ENCODE results near the gene PGPEP1. TPM values are rescaled to one million over a fixed set of nuclear protein-coding genes. Genes with fewer than 3 reads are reported as not detected.
A peak's percentile ranks its signal among the peaks of the same experiment; 100 is the strongest.

The PGPEP1 gene
- total and polyA plus RNA-seq, 11 donors = 22.5 to 58.6 (median 43.6) TPM

DNA sequence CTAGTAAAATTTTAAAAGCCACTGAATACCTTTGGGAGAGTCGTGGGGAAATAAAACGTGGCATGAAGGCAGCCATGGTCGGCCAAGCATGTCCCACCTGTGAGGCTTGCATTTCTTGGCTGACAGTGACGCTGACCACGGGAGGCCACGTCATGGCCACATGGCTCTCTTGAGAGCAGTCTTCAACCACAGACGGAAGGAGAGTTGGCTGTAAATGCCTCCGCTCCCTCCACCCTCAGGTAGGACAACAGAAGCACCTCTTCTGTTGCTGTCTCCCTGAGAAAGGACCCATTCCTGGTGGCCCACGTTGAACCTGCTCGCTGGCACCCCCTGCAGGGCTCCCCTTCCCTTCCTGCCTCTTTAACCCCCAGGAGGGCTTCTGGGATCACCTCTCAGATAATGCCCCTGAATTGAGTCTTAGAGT, 67.7 kb downstream of the PGPEP1 start:
- H3K27ac ChIP-seq = no peak overlapping the region
- peak in 2 of 5 donors; percentile 41 to 44 for DNase-seq
- WGBS, 4 donors = 54 to 59% (median 56%) methylated on average over 9 to 10 of the region's 10 CpGs
- intact Hi-C loops (cut with DNase I) = loop anchor here in 2 of 10 donors (2.0 to 10.0 kb wide), 2 partner anchors 59 to 153 kb away; a partner anchor contains a TSS
- H3K4me1 ChIP-seq = peaks cover 0 to 4% (median 0%) of the 10 kb centered on the region in 12 donors
- no peak overlapping the region for H3K4me3 ChIP-seq
- no peaks in the 10 kb centered on the region for H3K9me3 ChIP-seq
- TF ChIP-seq POLR2A (IDR thresholded peaks at IDR 0.05) = no peak
- TF ChIP-seq, protein P1, sequence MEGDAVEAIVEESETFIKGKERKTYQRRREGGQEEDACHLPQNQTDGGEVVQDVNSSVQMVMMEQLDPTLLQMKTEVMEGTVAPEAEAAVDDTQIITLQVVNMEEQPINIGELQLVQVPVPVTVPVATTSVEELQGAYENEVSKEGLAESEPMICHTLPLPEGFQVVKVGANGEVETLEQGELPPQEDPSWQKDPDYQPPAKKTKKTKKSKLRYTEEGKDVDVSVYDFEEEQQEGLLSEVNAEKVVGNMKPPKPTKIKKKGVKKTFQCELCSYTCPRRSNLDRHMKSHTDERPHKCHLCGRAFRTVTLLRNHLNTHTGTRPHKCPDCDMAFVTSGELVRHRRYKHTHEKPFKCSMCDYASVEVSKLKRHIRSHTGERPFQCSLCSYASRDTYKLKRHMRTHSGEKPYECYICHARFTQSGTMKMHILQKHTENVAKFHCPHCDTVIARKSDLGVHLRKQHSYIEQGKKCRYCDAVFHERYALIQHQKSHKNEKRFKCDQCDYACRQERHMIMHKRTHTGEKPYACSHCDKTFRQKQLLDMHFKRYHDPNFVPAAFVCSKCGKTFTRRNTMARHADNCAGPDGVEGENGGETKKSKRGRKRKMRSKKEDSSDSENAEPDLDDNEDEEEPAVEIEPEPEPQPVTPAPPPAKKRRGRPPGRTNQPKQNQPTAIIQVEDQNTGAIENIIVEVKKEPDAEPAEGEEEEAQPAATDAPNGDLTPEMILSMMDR (IDR thresholded peaks at IDR 0.05) = peak; percentile 16 to 51 (median 40)
- ATAC-seq = peak in 2 of 4 donors; percentile 22 to 30
- H3K27me3 ChIP-seq = no peaks in the 10 kb centered on the region
- H3K36me3 ChIP-seq = no peaks in the 10 kb centered on the region

GRCh38 chr19:18412610-18413239, 72.3 kb downstream of the PGPEP1 start:
- no peak overlapping the region for H3K4me3 ChIP-seq
- peaks cover 5 to 41% (median 32%) of the 10 kb centered on the region in 12 donors for H3K4me1 ChIP-seq
- H3K36me3 ChIP-seq = no peaks in the 10 kb centered on the region
- ATAC-seq = no peak
- peaks cover 0 to 16% (median 0%) of the 10 kb centered on the region in 9 donors for H3K27me3 ChIP-seq
- intact Hi-C loops (cut with DNase I) = loop anchor here in 9 of 10 donors (2.0 to 10.0 kb wide), 7 partner anchors 64 to 398 kb away; partner anchors contain the start of genes JUND (in 1 of the 9) and RAB3A (in 1 of the 9)
- 77 to 83% (median 80%) methylated on average over 16 of the region's 16 CpGs for WGBS, 4 donors
- no peaks in the 10 kb centered on the region for H3K9me3 ChIP-seq
- DNase-seq = no peak
- H3K27ac ChIP-seq = no peak overlapping the region
- TF ChIP-seq POLR2A (IDR thresholded peaks at IDR 0.05) = no peak
- TF ChIP-seq, protein P1 (IDR thresholded peaks at IDR 0.05) = no peak

- WGBS, 4 donors = 16 to 29% (median 21%) methylated on average over 10 to 11 of the region's 11 CpGs
- Histone ChIP-seq H3K27ac (peak overlapping the region; percentile 89 to 100 (median 95)), H3K9me3 (no peaks in the 10 kb centered on the region), H3K4me1 (peaks cover 8 to 54% (median 43%) of the 10 kb centered on the region in 12 donors), H3K36me3 (no peaks in the 10 kb centered on the region), H3K27me3 (peaks cover 0 to 22% (median 0%) of the 10 kb centered on the region in 9 donors), H3K4me3 (peak overlapping the region in 11 of 12 donors; percentile 3 to 81 (median 40))
- no peak for TF ChIP-seq POLR2A (IDR thresholded peaks at IDR 0.05)
- peak in 4 of 5 donors; percentile 33 to 44 (median 42) for DNase-seq
- intact Hi-C loops (cut with DNase I) = loop anchor here in 8 of 10 donors (5.0 to 10.0 kb wide), 7 partner anchors 67 to 400 kb away; partner anchors contain the start of genes JUND (in 1 of the 8) and RAB3A (in 1 of the 8)
- no peak for ATAC-seq
These were observed 74.2 kb downstream of the PGPEP1 start for GRCh38 chr19:18414504-18415177.

GRCh38 chr19:18415178-18415867, 74.9 kb downstream of the PGPEP1 start:
- intact Hi-C loops (cut with DNase I) = loop anchor here in 3 of 10 donors (5.0 to 10.0 kb wide), 5 partner anchors 131 to 401 kb away; partner anchors contain the start of genes JUND (in 1 of the 3) and RAB3A (in 1 of the 3)
- H3K4me1 ChIP-seq = peaks cover 8 to 57% (median 43%) of the 10 kb centered on the region in 12 donors
- WGBS, 4 donors = 28 to 44% (median 43%) methylated on average over 25 of the region's 25 CpGs

More at GRCh38 chr19:18415178-18415867, 74.9 kb downstream of the PGPEP1 start:
- DNase-seq (peak; percentile 84 to 91 (median 90)), ATAC-seq (peak; percentile 33 to 65 (median 50))
- TF ChIP-seq, protein P1 (IDR thresholded peaks at IDR 0.05) = peak in 1 of 12 donors; percentile 19
- TF ChIP-seq POLR2A (IDR thresholded peaks at IDR 0.05) = peak in 1 of 2 donors; percentile 67
- peak overlapping the region; percentile 89 to 100 (median 95) for H3K27ac ChIP-seq
- H3K27me3 ChIP-seq = peaks cover 0 to 22% (median 0%) of the 10 kb centered on the region in 9 donors
- no peaks in the 10 kb centered on the region for H3K36me3 ChIP-seq
- H3K9me3 ChIP-seq = no peaks in the 10 kb centered on the region
- H3K4me3 ChIP-seq = peak overlapping the region in 11 of 12 donors; percentile 3 to 81 (median 40)

All from heart left ventricle (tissue), 16 donors.